Effector memory CD4-positive, alpha-beta T cell (primary cell): ENCODE results near the gene TTLL8.

Experiments used
- DNase-seq, 3 donors: peaks; one replicate each; pipeline ENCODE4 v3.0.0-alpha.2; 2020
- H3K27ac ChIP-seq: 2 replicates; pipeline ENCODE4 v1.7.0; 2013; ENCODE audit warnings: mild to moderate bottlenecking, low read length, moderate library complexity; ENCODE audit not compliant: insufficient read depth, poor library complexity, severe bottlenecking
- H3K27me3 ChIP-seq: replicated peaks from 2 replicates; pipeline ENCODE4 v1.7.0; 2013; ENCODE audit warnings: mild to moderate bottlenecking, low read length; ENCODE audit not compliant: insufficient read depth, control insufficient read depth, poor library complexity, severe bottlenecking
- H3K36me3 ChIP-seq: 2 replicates; pipeline ENCODE4 v1.7.0; 2013; ENCODE audit warnings: mild to moderate bottlenecking, low read length, moderate library complexity; ENCODE audit not compliant: control insufficient read depth, insufficient read depth
- H3K4me1 ChIP-seq: 2 replicates; pipeline ENCODE4 v1.7.0; 2013; ENCODE audit warnings: low read length, mild to moderate bottlenecking; ENCODE audit not compliant: control insufficient read depth, insufficient read depth, poor library complexity, severe bottlenecking
- H3K4me3 ChIP-seq: 2 replicates; pipeline ENCODE4 v1.7.0; 2013; ENCODE audit warnings: low read length, low read depth, mild to moderate bottlenecking; ENCODE audit not compliant: insufficient read depth, poor library complexity, severe bottlenecking
- H3K9me3 ChIP-seq: 2 replicates; pipeline ENCODE4 v1.7.0; 2013; ENCODE audit warnings: mild to moderate bottlenecking, low read length, moderate library complexity; ENCODE audit not compliant: control insufficient read depth

The TTLL8 gene

GRCh38 chr22:50083462-50084079, 25.5 kb upstream of the TTLL8 start:
- H3K27ac ChIP-seq: no peak overlapping the region
- H3K27me3 ChIP-seq: no peaks in the 10 kb centered on the region
- no peak for DNase-seq
- peaks cover 5% of the 10 kb centered on the region for H3K4me1 ChIP-seq
- H3K4me3 ChIP-seq: no peak overlapping the region
- H3K36me3 ChIP-seq: no peaks in the 10 kb centered on the region
- no peaks in the 10 kb centered on the region for H3K9me3 ChIP-seq

GRCh38 chr22:50082961-50083461, 24.9 kb upstream of the TTLL8 start:
- H3K36me3 ChIP-seq: no peaks in the 10 kb centered on the region
- H3K4me3 ChIP-seq: no peak overlapping the region
- no peaks in the 10 kb centered on the region for H3K9me3 ChIP-seq
- H3K27me3 ChIP-seq: no peaks in the 10 kb centered on the region
- DNase-seq: no peak
- peaks cover 5% of the 10 kb centered on the region for H3K4me1 ChIP-seq
- no peak overlapping the region for H3K27ac ChIP-seq

DNA sequence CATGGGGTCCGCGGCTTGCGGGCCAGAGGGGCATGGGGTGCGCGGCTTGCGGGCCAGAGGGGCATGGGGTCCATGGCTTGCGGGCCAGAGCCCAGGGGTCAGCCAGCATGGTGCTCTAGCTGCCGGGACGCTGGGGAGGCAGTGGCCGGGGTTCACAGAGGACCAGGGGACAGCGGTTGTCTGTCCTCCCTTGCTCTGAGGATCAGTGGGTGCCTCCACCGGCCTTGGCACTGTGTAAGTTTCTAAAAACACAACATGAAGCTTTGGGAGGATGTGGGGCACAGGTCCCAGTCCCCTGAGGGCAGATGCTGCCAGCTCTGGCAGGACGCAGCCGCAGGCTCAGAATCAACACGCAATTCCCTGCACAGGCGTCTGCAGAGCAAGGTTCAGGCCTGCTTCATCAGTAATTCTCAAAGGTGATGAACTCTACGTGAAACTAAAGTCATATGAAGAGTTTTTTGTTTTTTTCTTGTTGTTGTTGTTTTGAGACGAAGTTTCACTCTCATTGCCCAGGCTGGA, 24.2 kb upstream of the TTLL8 start:
- Histone ChIP-seq H3K4me1 (peaks cover 5% of the 10 kb centered on the region), H3K36me3 (no peaks in the 10 kb centered on the region), H3K4me3 (no peak overlapping the region), H3K27me3 (no peaks in the 10 kb centered on the region), H3K9me3 (no peaks in the 10 kb centered on the region), H3K27ac (no peak overlapping the region)
- DNase-seq: no peak

GRCh38 chr22:50081426-50082196, 23.5 kb upstream of the TTLL8 start:
- no peak overlapping the region for H3K4me3 ChIP-seq
- no peaks in the 10 kb centered on the region for H3K36me3 ChIP-seq
- no peaks in the 10 kb centered on the region for H3K9me3 ChIP-seq
- no peaks in the 10 kb centered on the region for H3K27me3 ChIP-seq
- no peak overlapping the region for H3K27ac ChIP-seq
- H3K4me1 ChIP-seq: peaks cover 5% of the 10 kb centered on the region
- no peak for DNase-seq

GRCh38 chr22:50080077-50080465, 22.0 kb upstream of the TTLL8 start:
- DNase-seq: no peak
- Histone ChIP-seq H3K27me3 (no peaks in the 10 kb centered on the region), H3K9me3 (no peaks in the 10 kb centered on the region), H3K36me3 (no peaks in the 10 kb centered on the region), H3K4me3 (no peak overlapping the region), H3K27ac (no peak overlapping the region), H3K4me1 (no peaks in the 10 kb centered on the region)

- DNase-seq: no peak
- H3K9me3 ChIP-seq: no peaks in the 10 kb centered on the region
- no peaks in the 10 kb centered on the region for H3K36me3 ChIP-seq
- H3K27me3 ChIP-seq: no peaks in the 10 kb centered on the region
- H3K4me3 ChIP-seq: no peak overlapping the region
- H3K4me1 ChIP-seq: no peaks in the 10 kb centered on the region
- no peak overlapping the region for H3K27ac ChIP-seq
Observed at GRCh38 chr22:50078761-50079160, 20.7 kb upstream of the TTLL8 start.

DNA sequence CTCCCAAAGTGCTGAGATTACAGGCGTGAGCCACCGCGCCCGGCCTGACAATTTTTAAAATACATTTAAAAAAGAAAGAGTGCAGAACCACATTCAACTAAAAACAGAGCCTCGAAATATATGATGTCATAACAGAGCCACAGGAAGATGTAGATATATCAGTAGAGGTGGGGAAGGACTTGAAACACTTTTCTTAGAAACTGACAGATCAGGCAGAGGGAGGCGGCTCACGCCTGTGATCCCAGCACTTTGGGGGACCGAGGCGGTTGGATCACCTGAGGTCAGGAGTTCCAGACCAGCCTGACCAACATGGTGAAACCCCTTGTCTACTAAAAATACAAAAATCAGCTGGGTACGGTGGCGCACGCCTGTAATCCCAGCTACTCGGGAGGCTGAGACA, 20.1 kb upstream of the TTLL8 start:
- no peak overlapping the region for H3K4me3 ChIP-seq
- H3K4me1 ChIP-seq: no peaks in the 10 kb centered on the region

GRCh38 chr22:50076646-50077535, 18.8 kb upstream of the TTLL8 start:
- Histone ChIP-seq H3K36me3 (no peaks in the 10 kb centered on the region), H3K27me3 (no peaks in the 10 kb centered on the region), H3K4me3 (no peak overlapping the region), H3K9me3 (no peaks in the 10 kb centered on the region), H3K27ac (no peak overlapping the region), H3K4me1 (no peaks in the 10 kb centered on the region)
- DNase-seq: no peak

More for the DNA sequence above, 20.1 kb upstream of the TTLL8 start:
- no peak overlapping the region for H3K27ac ChIP-seq
- H3K36me3 ChIP-seq: no peaks in the 10 kb centered on the region
- H3K9me3 ChIP-seq: no peaks in the 10 kb centered on the region
- no peak for DNase-seq
- H3K27me3 ChIP-seq: no peaks in the 10 kb centered on the region

DNA sequence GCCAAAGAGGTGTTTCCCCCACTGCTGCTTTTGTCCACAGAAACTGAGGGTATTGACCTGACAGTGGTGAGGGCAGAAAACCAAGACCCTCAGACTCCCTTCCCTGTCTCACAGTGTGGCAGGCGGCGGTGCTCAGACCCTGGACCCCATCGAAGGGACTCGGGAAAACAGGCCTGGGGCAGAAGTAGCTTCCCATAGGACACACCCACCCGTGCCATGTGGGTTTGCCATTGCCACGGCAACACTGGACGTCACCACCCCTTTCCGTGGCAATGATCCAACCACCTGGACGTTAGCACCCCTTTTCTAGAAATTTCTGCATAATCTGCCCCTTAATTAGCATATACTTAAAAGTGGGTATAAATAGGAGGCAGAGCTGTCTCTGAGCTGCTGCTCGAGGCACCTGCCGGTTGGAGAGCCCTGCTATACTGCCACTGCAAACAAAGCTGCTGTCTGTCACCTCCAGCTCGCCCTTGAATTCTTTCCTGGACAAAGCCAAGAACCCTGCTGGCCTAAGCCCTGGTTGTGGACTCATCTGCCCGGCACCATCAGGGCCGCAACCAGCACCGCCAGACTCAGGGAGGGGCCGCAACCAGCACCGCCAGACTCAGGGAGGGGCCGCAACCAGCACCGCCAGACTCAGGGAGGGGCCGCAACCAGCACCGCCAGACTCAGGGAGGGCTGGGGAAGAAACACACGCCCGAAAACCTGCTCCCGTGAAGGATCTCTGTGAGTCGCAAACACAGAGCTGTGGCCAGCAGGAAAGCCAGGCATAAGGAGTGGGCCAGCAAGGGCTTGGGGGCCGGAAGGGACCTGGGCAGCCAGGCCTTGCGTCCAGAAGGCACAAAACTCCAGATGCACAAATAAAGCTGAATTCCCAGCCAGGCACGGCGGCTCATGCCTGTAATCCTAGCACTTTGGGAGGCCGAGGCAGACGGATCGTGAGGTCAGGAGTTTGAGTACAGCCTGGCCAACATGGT, 16.7 kb upstream of the TTLL8 start:
- H3K36me3 ChIP-seq: no peaks in the 10 kb centered on the region
- no peak for DNase-seq
- H3K9me3 ChIP-seq: no peaks in the 10 kb centered on the region
- no peaks in the 10 kb centered on the region for H3K4me1 ChIP-seq
- no peak overlapping the region for H3K4me3 ChIP-seq
- no peak overlapping the region for H3K27ac ChIP-seq
- H3K27me3 ChIP-seq: no peaks in the 10 kb centered on the region
